ENCODE results near the gene TAS2R40. TPM values are rescaled to one million over a fixed set of nuclear protein-coding genes. Genes with fewer than 3 reads are reported as not detected.

Gene TAS2R40
- polyA plus RNA-seq, 1 of the 3 experiments (the other 2 are of a cell fraction): not detected

DNA sequence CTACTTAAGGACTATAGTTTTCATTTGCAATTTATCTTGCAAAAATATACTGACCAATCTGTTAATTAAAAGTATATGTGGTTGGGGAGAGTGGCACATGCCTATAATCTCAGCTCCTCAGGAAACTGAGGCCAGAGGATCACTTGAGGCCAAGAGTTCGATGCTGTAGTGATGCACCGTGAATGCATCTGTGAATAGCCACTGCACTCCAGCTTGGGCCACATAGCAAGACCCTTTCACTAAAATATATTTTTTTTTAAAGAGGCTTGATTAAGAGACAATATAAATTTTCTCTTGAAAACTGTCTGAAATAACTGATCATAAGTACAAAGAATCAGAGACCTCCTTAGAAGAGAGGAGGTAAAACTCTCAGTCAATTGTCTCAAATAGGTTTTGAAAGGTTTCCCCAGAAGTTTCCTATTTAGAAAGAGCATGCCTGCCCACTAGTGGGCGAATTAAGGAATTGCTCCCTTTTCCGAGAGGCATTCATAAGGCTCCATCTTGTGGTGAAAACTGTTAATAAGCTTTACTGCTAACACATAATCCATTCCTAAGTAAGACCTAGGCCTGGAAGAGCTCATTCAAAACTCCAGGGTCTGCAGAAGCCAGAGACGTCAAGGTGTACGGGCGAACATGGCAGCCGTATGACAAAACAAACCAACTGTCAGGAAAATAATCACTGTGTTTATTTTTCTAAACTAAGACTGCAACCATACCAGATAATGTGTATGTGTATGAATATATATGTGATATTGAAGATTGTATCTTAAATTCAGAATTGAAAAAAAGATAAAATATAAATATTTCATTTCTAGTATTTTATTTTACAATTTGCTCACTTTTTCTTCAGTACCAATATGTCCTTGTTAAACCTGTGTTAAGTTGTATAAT, 6.8 kb upstream of the TAS2R40 start:
- peak; percentile 77 for DNase-seq
- CTCF ChIA-PET: interaction anchor here (0.5 to 11.5 kb wide), 132 partner anchors 9 to 911 kb away, joined by 3 to 450 read pairs (median 4); partner anchors contain the start of genes EPHB6 and TAS2R39
- no peak overlapping the region for H3K4me2 ChIP-seq
- peaks cover 7% of the 10 kb centered on the region; the same call in 1 of the 2 replicates for H3K27me3 ChIP-seq (ENCODE audit: insufficient read depth)
- no peak overlapping the region; a peak in 1 of 4 replicates for H3K4me3 ChIP-seq (ENCODE audit: low read depth in 2 of 2, low read length in 1 of 2)
- POLR2A ChIA-PET: no interaction called here
- no peaks in the 10 kb centered on the region for H3K9me3 ChIP-seq
- H3K9me2 ChIP-seq: no peaks in the 10 kb centered on the region
- no peak overlapping the region for H3K9ac ChIP-seq
- H2AFZ ChIP-seq (ENCODE audit: low read depth): no peak overlapping the region
- WGBS (ENCODE audit: low lambda C conversion rate): 8% methylated on average over 8 of the region's 8 CpGs
- no peak overlapping the region for H3K27ac ChIP-seq (ENCODE audit: low read depth in 2 of 2, low read length in 1 of 2)
- H3K4me1 ChIP-seq (ENCODE audit: control insufficient read depth in 1 of 2, insufficient read depth in 2 of 2, low read depth in 1 of 2, low read length in 1 of 2): no peaks in the 10 kb centered on the region
- H3K79me2 ChIP-seq (ENCODE audit: insufficient read depth): no peaks in the 10 kb centered on the region
- H3F3A ChIP-seq (replicated peaks; ENCODE audit: insufficient read depth): no peaks in the 10 kb centered on the region
- no peaks in the 10 kb centered on the region for H3K36me3 ChIP-seq (replicated peaks in 1 of 2; ENCODE audit: control insufficient read depth in 1 of 2, insufficient read depth in 2 of 2, low read length in 1 of 2)
- no peaks in the 10 kb centered on the region for H4K20me1 ChIP-seq (ENCODE audit: insufficient read depth)
- TF ChIP-seq SIN3A (IDR thresholded peaks at IDR 0.05; ENCODE audit: borderline replicate concordance, low read depth, low read length): no peak
- peak; percentile 100 for TF ChIP-seq SMC3 (IDR thresholded peaks at IDR 0.05; ENCODE audit: low read depth, low read length)
- TF ChIP-seq, protein P1, sequence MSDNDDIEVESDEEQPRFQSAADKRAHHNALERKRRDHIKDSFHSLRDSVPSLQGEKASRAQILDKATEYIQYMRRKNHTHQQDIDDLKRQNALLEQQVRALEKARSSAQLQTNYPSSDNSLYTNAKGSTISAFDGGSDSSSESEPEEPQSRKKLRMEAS (IDR thresholded peaks at IDR 0.05; ENCODE audit: low read depth): no peak
- no peak for TF ChIP-seq ZBTB33 (IDR thresholded peaks at IDR 0.05; ENCODE audit: borderline replicate concordance, low read depth)
- no peak for TF ChIP-seq MEF2A (IDR thresholded peaks at IDR 0.05; ENCODE audit: borderline replicate concordance, low read depth)
- 0 out of 2 replicates have a peak, but pooled peaks have one; percentile 33 for TF ChIP-seq NRF1 (IDR thresholded peaks at IDR 0.05; ENCODE audit: low read depth, low read length)
- peak; percentile 100 for TF ChIP-seq RAD21 (IDR thresholded peaks at IDR 0.05; ENCODE audit: low read length)
- no peak for TF ChIP-seq EZH2phosphoT487 (IDR thresholded peaks at IDR 0.05; ENCODE audit: borderline replicate concordance, low read depth)
- TF ChIP-seq POLR2AphosphoS5 (IDR thresholded peaks at IDR 0.05; ENCODE audit: low read depth, low read length): no peak
- TF ChIP-seq YY1 (IDR thresholded peaks at IDR 0.05; ENCODE audit: low read depth): no peak
- no peak for TF ChIP-seq TEAD4 (IDR thresholded peaks at IDR 0.05; ENCODE audit: borderline replicate concordance, insufficient read depth)
- TF ChIP-seq CHD2 (IDR thresholded peaks at IDR 0.05; ENCODE audit: low read length, partially characterized antibody): no peak
- TF ChIP-seq FOSL2 (IDR thresholded peaks at IDR 0.05; ENCODE audit: borderline replicate concordance, low read depth): no peak
- no peak for TF ChIP-seq JUND (IDR thresholded peaks at IDR 0.05)
- TF ChIP-seq TCF12 (IDR thresholded peaks at IDR 0.05): no peak
- TF ChIP-seq GATA2 (CRISPR knock-in tag; IDR thresholded peaks at IDR 0.05): no peak
- TF ChIP-seq, protein P2, sequence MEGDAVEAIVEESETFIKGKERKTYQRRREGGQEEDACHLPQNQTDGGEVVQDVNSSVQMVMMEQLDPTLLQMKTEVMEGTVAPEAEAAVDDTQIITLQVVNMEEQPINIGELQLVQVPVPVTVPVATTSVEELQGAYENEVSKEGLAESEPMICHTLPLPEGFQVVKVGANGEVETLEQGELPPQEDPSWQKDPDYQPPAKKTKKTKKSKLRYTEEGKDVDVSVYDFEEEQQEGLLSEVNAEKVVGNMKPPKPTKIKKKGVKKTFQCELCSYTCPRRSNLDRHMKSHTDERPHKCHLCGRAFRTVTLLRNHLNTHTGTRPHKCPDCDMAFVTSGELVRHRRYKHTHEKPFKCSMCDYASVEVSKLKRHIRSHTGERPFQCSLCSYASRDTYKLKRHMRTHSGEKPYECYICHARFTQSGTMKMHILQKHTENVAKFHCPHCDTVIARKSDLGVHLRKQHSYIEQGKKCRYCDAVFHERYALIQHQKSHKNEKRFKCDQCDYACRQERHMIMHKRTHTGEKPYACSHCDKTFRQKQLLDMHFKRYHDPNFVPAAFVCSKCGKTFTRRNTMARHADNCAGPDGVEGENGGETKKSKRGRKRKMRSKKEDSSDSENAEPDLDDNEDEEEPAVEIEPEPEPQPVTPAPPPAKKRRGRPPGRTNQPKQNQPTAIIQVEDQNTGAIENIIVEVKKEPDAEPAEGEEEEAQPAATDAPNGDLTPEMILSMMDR (IDR thresholded peaks at IDR 0.05): peak; percentile 100
- TF ChIP-seq MXI1 (IDR thresholded peaks at IDR 0.05; ENCODE audit: low read depth, low read length): no peak
- no peak for TF ChIP-seq RXRA (IDR thresholded peaks at IDR 0.05; ENCODE audit: borderline replicate concordance, low read depth)
- TF ChIP-seq FOXM1 (IDR thresholded peaks at IDR 0.05; ENCODE audit: low read depth): no peak
- TF ChIP-seq, protein P3, sequence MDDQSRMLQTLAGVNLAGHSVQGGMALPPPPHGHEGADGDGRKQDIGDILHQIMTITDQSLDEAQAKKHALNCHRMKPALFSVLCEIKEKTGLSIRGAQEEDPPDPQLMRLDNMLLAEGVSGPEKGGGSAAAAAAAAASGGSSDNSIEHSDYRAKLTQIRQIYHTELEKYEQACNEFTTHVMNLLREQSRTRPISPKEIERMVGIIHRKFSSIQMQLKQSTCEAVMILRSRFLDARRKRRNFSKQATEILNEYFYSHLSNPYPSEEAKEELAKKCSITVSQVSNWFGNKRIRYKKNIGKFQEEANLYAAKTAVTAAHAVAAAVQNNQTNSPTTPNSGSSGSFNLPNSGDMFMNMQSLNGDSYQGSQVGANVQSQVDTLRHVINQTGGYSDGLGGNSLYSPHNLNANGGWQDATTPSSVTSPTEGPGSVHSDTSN (IDR thresholded peaks at IDR 0.05): peak; percentile 28; the same call in 1 of the 2 replicates
- TF ChIP-seq RCOR1 (IDR thresholded peaks at IDR 0.05; ENCODE audit: low read length): 0 out of 2 replicates have a peak, but pooled peaks have one; percentile 56
- TF ChIP-seq FOXJ3 (CRISPR knock-in tag; IDR thresholded peaks at IDR 0.05): no peak
- peak; percentile 64; the same call in 1 of the 2 replicates for TF ChIP-seq RFX5 (IDR thresholded peaks at IDR 0.05; ENCODE audit: low read length)
- TF ChIP-seq, protein P4, sequence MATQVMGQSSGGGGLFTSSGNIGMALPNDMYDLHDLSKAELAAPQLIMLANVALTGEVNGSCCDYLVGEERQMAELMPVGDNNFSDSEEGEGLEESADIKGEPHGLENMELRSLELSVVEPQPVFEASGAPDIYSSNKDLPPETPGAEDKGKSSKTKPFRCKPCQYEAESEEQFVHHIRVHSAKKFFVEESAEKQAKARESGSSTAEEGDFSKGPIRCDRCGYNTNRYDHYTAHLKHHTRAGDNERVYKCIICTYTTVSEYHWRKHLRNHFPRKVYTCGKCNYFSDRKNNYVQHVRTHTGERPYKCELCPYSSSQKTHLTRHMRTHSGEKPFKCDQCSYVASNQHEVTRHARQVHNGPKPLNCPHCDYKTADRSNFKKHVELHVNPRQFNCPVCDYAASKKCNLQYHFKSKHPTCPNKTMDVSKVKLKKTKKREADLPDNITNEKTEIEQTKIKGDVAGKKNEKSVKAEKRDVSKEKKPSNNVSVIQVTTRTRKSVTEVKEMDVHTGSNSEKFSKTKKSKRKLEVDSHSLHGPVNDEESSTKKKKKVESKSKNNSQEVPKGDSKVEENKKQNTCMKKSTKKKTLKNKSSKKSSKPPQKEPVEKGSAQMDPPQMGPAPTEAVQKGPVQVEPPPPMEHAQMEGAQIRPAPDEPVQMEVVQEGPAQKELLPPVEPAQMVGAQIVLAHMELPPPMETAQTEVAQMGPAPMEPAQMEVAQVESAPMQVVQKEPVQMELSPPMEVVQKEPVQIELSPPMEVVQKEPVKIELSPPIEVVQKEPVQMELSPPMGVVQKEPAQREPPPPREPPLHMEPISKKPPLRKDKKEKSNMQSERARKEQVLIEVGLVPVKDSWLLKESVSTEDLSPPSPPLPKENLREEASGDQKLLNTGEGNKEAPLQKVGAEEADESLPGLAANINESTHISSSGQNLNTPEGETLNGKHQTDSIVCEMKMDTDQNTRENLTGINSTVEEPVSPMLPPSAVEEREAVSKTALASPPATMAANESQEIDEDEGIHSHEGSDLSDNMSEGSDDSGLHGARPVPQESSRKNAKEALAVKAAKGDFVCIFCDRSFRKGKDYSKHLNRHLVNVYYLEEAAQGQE (IDR thresholded peaks at IDR 0.05; ENCODE audit: low read depth, low read length): 0 out of 2 replicates have a peak, but pooled peaks have one; percentile 40

Measured in SK-N-SH (cell line).